GM21526 (cell line): ENCODE measurements around the gene GKAP1.
"Not testable (repeated sequence)": the region's sequence is repeated elsewhere in the genome, so short reads cannot be mapped to it uniquely, and the experiment has no call there.

Source experiments
- ATAC-seq: cut with Tn5 transposase; IDR thresholded peaks from one replicate; pipeline ENCODE4 v1.9.1; 2021; ENCODE audit warnings: moderate library complexity; ENCODE audit not compliant: unreplicated experiment, low FRiP score

GKAP1 gene

GRCh38 chr9:83733739-83734138 is 83.8 kb downstream of the GKAP1 start:
- no peak for ATAC-seq

- not testable (repeated sequence) for ATAC-seq
These were observed 88.8 kb downstream of the GKAP1 start for GRCh38 chr9:83728591-83729368.

- no peak for ATAC-seq
These were observed 93.1 kb downstream of the GKAP1 start for GRCh38 chr9:83724436-83724835.

- no peak for ATAC-seq
These were observed 94.7 kb downstream of the GKAP1 start for GRCh38 chr9:83722726-83723495.

- ATAC-seq = no peak
These were observed 96.1 kb downstream of the GKAP1 start for GRCh38 chr9:83721509-83721908.

- no peak for ATAC-seq
These were observed 101.8 kb downstream of the GKAP1 start for GRCh38 chr9:83715794-83716193.

- no peak for ATAC-seq
These were observed 102.3 kb downstream of the GKAP1 start for GRCh38 chr9:83715221-83715620.

GRCh38 chr9:83714329-83714728 is 103.2 kb downstream of the GKAP1 start:
- ATAC-seq = peak; percentile 56

GRCh38 chr9:83708515-83709158 is 108.9 kb downstream of the GKAP1 start:
- peak; percentile 51 for ATAC-seq

- ATAC-seq = peak; percentile 66
These were observed 109.6 kb downstream of the GKAP1 start, which contains the start of gene UBQLN1 for GRCh38 chr9:83707768-83708514. TSS of gene UBQLN1 (minus strand) at chr9:83707958. CDS start at chr9:83707679, 279 bp downstream.

- ATAC-seq = peak; percentile 39
These were observed 110.1 kb downstream of the GKAP1 start for GRCh38 chr9:83707518-83707767.

- peak; percentile 16 for ATAC-seq
These were observed 110.7 kb downstream of the GKAP1 start for GRCh38 chr9:83706676-83707517.

GRCh38 chr9:83705219-83705651 is 112.3 kb downstream of the GKAP1 start:
- not testable (repeated sequence) for ATAC-seq

GRCh38 chr9:83701769-83702168 is 115.8 kb downstream of the GKAP1 start:
- no peak for ATAC-seq

- no peak for ATAC-seq
These were observed 116.3 kb downstream of the GKAP1 start for GRCh38 chr9:83701286-83701685.

- no peak for ATAC-seq
These were observed 118.0 kb downstream of the GKAP1 start for GRCh38 chr9:83699615-83700014.

- no peak for ATAC-seq
These were observed 118.5 kb downstream of the GKAP1 start for GRCh38 chr9:83698976-83699585.

- ATAC-seq = no peak
These were observed 126.1 kb downstream of the GKAP1 start for GRCh38 chr9:83691492-83691891.
